ENCODE measurements around the gene INTS11.
"Not testable (repeated sequence)": the region's sequence is repeated elsewhere in the genome, so short reads cannot be mapped to it uniquely, and the experiment has no call there.

The INTS11 gene

GRCh38 chr1:1325288-1326074 lies 1.0 kb upstream of the INTS11 start:
- Mint-ChIP-seq H3K27ac (peak overlapping the region in 1 of 2 donors; percentile 91), H3K27me3 (no peaks in the 10 kb centered on the region), H3K9me3 (no peaks in the 10 kb centered on the region), H3K36me3 (ENCODE audit: insufficient read depth) (peaks cover 16% of the 10 kb centered on the region), H3K4me1 (ENCODE audit: low read depth in 2 of 2) (peaks cover 19 to 31% of the 10 kb centered on the region in 2 donors), H3K4me3 (peak overlapping the region; percentile 86 to 92)
- DNase-seq (no peak), ATAC-seq (replicated peaks) (no peak)

DNA sequence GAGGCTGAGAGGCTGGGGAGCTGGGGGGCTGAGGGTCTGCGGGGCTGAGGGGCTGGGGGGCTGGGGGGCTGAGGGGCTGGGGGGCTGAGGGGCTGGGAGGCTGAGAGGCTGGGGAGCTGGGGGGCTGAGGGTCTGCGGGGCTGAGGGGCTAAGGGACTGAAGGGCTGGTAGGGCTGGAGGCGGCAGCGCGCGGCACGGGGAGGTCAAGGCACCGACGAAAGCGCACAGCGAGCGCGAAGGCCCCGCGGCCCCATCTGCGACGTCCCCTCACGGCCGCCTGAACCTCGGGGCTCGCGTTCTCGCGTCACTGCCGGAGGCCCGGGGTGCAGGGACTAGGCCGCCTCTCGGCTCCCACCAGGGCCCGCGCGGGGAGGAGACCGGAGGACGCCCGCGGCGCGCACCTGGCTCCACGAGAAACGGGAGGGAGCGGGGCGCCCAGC lies 356 bp downstream of the INTS11 start:
- peaks cover 23% of the 10 kb centered on the region for H3K36me3 Mint-ChIP-seq (ENCODE audit: insufficient read depth)
- no peak for DNase-seq
- peak overlapping the region; percentile 86 to 92 for H3K4me3 Mint-ChIP-seq
- H3K9me3 Mint-ChIP-seq, result no peaks in the 10 kb centered on the region
- H3K27me3 Mint-ChIP-seq, result no peaks in the 10 kb centered on the region
- peak; percentile 48 for ATAC-seq (replicated peaks)
- H3K4me1 Mint-ChIP-seq (ENCODE audit: low read depth in 2 of 2), result peaks cover 19 to 29% of the 10 kb centered on the region in 2 donors
- H3K27ac Mint-ChIP-seq, result peak overlapping the region; percentile 76 to 91

GRCh38 chr1:1322952-1323351 lies 1.5 kb downstream of the INTS11 start:
- DNase-seq (no peak), ATAC-seq (replicated peaks) (no peak)
- H3K4me3 Mint-ChIP-seq, result peak overlapping the region; percentile 83 to 92
- H3K27ac Mint-ChIP-seq, result peak overlapping the region; percentile 49 to 90
- peaks cover 19 to 30% of the 10 kb centered on the region in 2 donors for H3K4me1 Mint-ChIP-seq (ENCODE audit: low read depth in 2 of 2)
- no peaks in the 10 kb centered on the region for H3K9me3 Mint-ChIP-seq
- peaks cover 30% of the 10 kb centered on the region for H3K36me3 Mint-ChIP-seq (ENCODE audit: insufficient read depth)
- H3K27me3 Mint-ChIP-seq, result no peaks in the 10 kb centered on the region

- Mint-ChIP-seq H3K4me1 (ENCODE audit: low read depth in 2 of 2) (peaks cover 19 to 27% of the 10 kb centered on the region in 2 donors), H3K4me3 (peak overlapping the region; percentile 83 to 92)
- ATAC-seq (replicated peaks), result no peak
These were observed 2.0 kb downstream of the INTS11 start for GRCh38 chr1:1322418-1322817.

GRCh38 chr1:1321477-1321876 lies 3.0 kb downstream of the INTS11 start:
- H3K4me3 Mint-ChIP-seq, result peak overlapping the region in 1 of 2 donors; percentile 8
- H3K4me1 Mint-ChIP-seq (ENCODE audit: low read depth in 2 of 2), result peaks cover 19 to 27% of the 10 kb centered on the region in 2 donors
- H3K27me3 Mint-ChIP-seq, result no peaks in the 10 kb centered on the region
- H3K27ac Mint-ChIP-seq, result peak overlapping the region in 1 of 2 donors; percentile 49
- DNase-seq, result no peak
- peaks cover 34% of the 10 kb centered on the region for H3K36me3 Mint-ChIP-seq (ENCODE audit: insufficient read depth)
- ATAC-seq (replicated peaks), result no peak
- no peaks in the 10 kb centered on the region for H3K9me3 Mint-ChIP-seq

More at GRCh38 chr1:1322418-1322817, 2.0 kb downstream of the INTS11 start:
- no peaks in the 10 kb centered on the region for H3K27me3 Mint-ChIP-seq
- peaks cover 25% of the 10 kb centered on the region for H3K36me3 Mint-ChIP-seq (ENCODE audit: insufficient read depth)
- H3K27ac Mint-ChIP-seq, result peak overlapping the region; percentile 49 to 90
- no peaks in the 10 kb centered on the region for H3K9me3 Mint-ChIP-seq
- DNase-seq, result no peak

DNA sequence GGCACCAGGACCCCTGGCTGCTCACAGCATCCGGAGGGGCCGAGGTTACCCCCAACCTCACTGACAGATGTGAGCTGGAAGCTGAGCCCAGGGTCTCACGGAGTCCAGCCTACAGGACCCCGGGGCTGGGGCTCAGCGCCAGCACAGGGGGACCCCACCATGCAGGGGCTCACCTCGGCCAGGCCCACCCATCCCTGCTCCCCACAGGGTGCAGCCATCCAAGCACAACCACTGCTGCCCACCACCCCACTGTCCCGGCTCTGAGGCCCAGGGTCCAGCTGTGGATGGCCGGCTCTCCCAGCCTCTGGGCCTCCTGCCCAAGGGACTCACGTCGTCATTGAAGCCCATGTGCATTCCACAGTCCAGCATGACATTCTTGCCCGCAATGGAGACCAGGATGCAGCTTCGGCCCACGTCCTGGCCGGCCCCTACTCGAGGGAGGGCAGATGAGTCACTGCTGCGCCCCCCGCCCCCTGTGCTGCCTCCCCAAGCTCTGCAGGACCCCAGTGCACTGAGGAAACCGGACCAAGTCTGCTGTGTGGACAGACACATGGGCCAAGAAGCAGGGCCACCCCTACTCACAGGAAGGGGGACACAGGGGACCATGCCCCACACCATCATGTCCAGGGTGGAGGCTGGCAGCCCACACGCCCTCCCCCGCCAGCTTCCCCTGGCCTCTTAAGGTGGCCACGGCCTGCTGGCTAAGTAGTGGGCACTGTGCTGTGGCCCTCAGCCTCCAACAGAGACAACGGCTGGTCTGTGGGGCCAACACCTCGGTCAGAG lies 3.6 kb downstream of the INTS11 start:
- Mint-ChIP-seq H3K4me1 (ENCODE audit: low read depth in 2 of 2) (peaks cover 14 to 25% of the 10 kb centered on the region in 2 donors), H3K4me3 (peak overlapping the region in 1 of 2 donors; percentile 8), H3K36me3 (ENCODE audit: insufficient read depth) (peaks cover 35% of the 10 kb centered on the region), H3K27ac (no peak overlapping the region), H3K27me3 (no peaks in the 10 kb centered on the region), H3K9me3 (no peaks in the 10 kb centered on the region)
- no peak for DNase-seq
- ATAC-seq (replicated peaks), result no peak

GRCh38 chr1:1319646-1319941 lies 4.9 kb downstream of the INTS11 start:
- peak overlapping the region in 1 of 2 donors; percentile 17 for H3K27ac Mint-ChIP-seq
- H3K36me3 Mint-ChIP-seq (ENCODE audit: insufficient read depth), result peaks cover 42% of the 10 kb centered on the region
- H3K4me1 Mint-ChIP-seq (ENCODE audit: low read depth in 2 of 2), result peaks cover 13 to 22% of the 10 kb centered on the region in 2 donors
- ATAC-seq (replicated peaks) (no peak), DNase-seq (no peak)
- no peaks in the 10 kb centered on the region for H3K27me3 Mint-ChIP-seq
- no peak overlapping the region for H3K4me3 Mint-ChIP-seq
- H3K9me3 Mint-ChIP-seq, result no peaks in the 10 kb centered on the region

DNA sequence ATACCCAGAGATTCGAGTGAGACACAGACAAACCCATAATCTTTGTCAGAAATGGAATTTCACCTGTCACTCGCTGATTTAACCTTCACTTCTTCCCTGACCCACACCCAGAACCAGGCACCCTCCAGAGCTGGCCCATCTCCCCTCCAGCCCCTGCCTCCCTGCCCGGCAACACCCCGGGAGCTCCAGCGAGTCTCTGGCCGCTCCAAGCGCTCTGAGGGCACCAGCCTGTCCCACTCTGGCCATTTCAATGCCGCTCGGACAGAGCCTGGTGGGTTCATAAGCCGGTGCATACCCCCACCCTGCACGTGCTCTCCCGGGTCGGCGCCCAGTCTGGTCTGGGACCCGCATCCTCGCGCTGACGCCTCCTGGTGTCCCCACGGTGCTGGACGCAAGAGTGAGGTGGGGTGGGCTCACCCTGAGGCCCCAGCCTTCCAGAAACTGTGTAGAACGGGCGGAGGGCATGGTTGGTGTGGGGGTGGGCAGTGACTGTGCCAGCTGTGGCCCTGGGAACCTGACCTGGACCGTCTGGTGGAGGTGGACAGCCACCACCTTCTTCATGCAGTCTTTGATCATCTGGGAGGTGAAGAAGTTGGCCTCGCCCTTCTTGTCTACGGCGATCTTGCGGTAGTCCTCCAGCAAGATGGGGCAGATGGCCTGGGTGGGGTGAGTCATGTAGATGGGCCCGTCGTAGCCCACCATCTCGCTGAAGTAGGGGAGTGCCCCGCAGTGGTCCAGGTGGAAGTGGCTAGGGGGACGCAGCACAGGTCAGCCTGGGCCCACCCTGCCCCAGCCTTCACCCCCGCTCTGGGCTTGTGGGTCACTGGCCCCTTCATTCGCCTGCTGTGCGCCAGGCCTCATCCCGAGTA lies 5.4 kb downstream of the INTS11 start:
- no peak overlapping the region for H3K4me3 Mint-ChIP-seq
- no peak for ATAC-seq (replicated peaks)

GRCh38 chr1:1318131-1318652 lies 6.3 kb downstream of the INTS11 start:
- no peak for ATAC-seq (replicated peaks)
- no peaks in the 10 kb centered on the region for H3K9me3 Mint-ChIP-seq
- H3K4me1 Mint-ChIP-seq (ENCODE audit: low read depth in 2 of 2), result peaks cover 3 to 16% of the 10 kb centered on the region in 2 donors
- no peaks in the 10 kb centered on the region for H3K27me3 Mint-ChIP-seq
- no peak overlapping the region for H3K4me3 Mint-ChIP-seq
- H3K27ac Mint-ChIP-seq, result no peak overlapping the region
- peaks cover 41% of the 10 kb centered on the region for H3K36me3 Mint-ChIP-seq (ENCODE audit: insufficient read depth)
- DNase-seq, result no peak

More for the DNA sequence above, 5.4 kb downstream of the INTS11 start:
- DNase-seq, result no peak
- Mint-ChIP-seq H3K4me1 (ENCODE audit: low read depth in 2 of 2) (peaks cover 9 to 21% of the 10 kb centered on the region in 2 donors), H3K27me3 (no peaks in the 10 kb centered on the region), H3K9me3 (no peaks in the 10 kb centered on the region), H3K36me3 (ENCODE audit: insufficient read depth) (peaks cover 41% of the 10 kb centered on the region), H3K27ac (peak overlapping the region in 1 of 2 donors; percentile 17)

DNA sequence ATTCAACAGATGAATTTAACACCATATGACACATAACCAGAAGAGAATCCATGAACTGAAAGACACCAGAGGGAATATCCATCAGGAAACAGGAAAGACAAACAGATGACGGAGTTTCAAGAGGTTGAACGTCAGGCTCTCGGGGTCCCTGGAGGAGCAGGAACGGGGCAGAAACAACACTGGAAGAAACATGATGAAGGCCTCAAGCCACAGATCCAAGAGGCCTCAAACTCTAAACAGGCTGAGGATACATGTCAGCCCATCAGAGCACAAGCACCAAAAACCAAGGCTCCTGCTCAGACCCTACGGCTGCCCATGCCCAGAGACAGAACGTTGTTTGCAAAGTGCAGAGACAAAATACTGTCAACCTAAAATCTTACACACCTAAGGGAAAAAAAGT lies 7.0 kb downstream of the INTS11 start:
- ATAC-seq (replicated peaks) (no peak), DNase-seq (no peak)
- Mint-ChIP-seq H3K27ac (no peak overlapping the region), H3K4me3 (no peak overlapping the region), H3K9me3 (no peaks in the 10 kb centered on the region), H3K27me3 (no peaks in the 10 kb centered on the region), H3K36me3 (ENCODE audit: insufficient read depth) (peaks cover 42% of the 10 kb centered on the region), H3K4me1 (ENCODE audit: low read depth in 2 of 2) (peaks cover 0 to 14% of the 10 kb centered on the region in 2 donors)

DNA sequence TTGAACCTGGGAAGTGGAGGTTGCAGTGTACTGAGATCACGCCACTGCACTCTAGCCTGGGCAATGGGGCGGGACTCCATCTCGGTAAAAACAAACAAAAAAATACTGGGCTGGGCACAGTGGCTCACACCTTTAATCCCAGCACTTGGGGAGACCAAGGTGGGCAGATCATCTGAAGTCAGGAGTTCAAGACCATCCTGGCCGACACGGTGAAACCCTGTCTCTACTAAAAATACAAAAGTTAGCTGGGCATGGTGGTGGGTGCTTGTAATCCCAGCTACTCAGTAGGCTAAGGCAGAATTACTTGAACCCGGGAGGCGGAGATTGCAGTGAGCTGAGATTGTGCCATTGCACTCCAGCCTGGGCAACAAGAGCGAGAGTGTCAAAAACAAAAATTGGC lies 8.3 kb downstream of the INTS11 start:
- not testable (repeated sequence) for H3K27me3 Mint-ChIP-seq; H3K27ac Mint-ChIP-seq; ATAC-seq (replicated peaks); H3K4me3 Mint-ChIP-seq; DNase-seq; H3K9me3 Mint-ChIP-seq; H3K4me1 Mint-ChIP-seq (ENCODE audit: low read depth in 2 of 2)
- H3K36me3 Mint-ChIP-seq (ENCODE audit: insufficient read depth), result peaks cover 46% of the 10 kb centered on the region

DNA sequence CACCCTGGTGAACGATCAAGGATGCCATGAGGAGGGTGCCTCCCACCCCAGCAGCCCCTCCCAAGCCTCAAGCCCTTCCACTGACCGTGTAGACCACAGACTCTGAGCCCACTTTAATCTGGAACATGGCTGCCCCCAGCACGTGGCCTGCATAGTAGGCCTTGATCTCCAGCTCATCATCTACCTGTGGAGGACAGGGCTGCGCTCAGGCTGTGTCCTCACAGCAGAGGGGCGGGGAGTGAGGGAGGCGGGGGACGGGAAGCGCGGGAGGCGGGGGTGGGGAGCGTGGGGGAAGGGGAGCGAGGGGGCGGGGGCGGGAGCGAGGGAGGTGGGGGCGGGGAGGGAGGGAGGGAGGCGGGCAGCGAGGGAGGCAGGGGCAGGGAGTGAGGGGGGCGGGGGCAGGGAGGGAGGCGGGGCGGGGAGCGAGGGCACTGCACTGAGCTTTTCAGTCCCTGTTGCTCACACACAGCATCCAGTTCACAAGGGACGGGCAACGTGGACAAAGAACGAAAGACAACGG lies 9.0 kb downstream of the INTS11 start:
- Mint-ChIP-seq H3K27me3 (no peaks in the 10 kb centered on the region), H3K4me1 (ENCODE audit: low read depth in 2 of 2) (peaks cover 0 to 9% of the 10 kb centered on the region in 2 donors), H3K36me3 (ENCODE audit: insufficient read depth) (peaks cover 49% of the 10 kb centered on the region), H3K4me3 (no peak overlapping the region), H3K9me3 (no peaks in the 10 kb centered on the region), H3K27ac (no peak overlapping the region)
- DNase-seq (no peak), ATAC-seq (replicated peaks) (no peak)
